Mesothelial cell of epicardium (in vitro differentiated cells): ENCODE results near the gene ING1. TPM values are rescaled to one million over a fixed set of nuclear protein-coding genes. Genes with fewer than 3 reads are reported as not detected.

Experiments used
- DNase-seq, 2 experiments: peaks; one replicate each; pipeline ENCODE4 v3.0.0; 2021; ENCODE audit warnings: low spot score in 2 of 2; ENCODE audit not compliant: unreplicated experiment in 2 of 2
- H3K27ac Mint-ChIP-seq: 2 replicates; pipeline ENCODE4 v1.8.0; 2021; ENCODE audit warnings: mixed read lengths
- H3K27me3 Mint-ChIP-seq: 2 replicates; pipeline ENCODE4 v1.8.0; 2021; ENCODE audit warnings: low read depth, mixed read lengths
- H3K36me3 Mint-ChIP-seq: 2 replicates; pipeline ENCODE4 v1.8.0; 2021; ENCODE audit warnings: mixed read lengths
- H3K4me1 Mint-ChIP-seq: 2 replicates; pipeline ENCODE4 v1.8.0; 2021; ENCODE audit warnings: mixed read lengths
- H3K4me3 Mint-ChIP-seq: 2 replicates; pipeline ENCODE4 v1.8.0; 2021; ENCODE audit warnings: mild to moderate bottlenecking, moderate library complexity, mixed read lengths
- H3K9me3 Mint-ChIP-seq: 2 replicates; pipeline ENCODE4 v1.8.0; 2021; ENCODE audit warnings: mixed read lengths
- CTCF ChIP-seq: fragments of 200-600 bp; sonication (generic); IDR thresholded peaks from one replicate; pipeline ENCODE4 v1.5.0; 2021; ENCODE audit warnings: antibody characterized with exemption; ENCODE audit not compliant: unreplicated experiment
- total RNA-seq: library from RNA; stranded (reverse); gene quantifications from 3 replicates; pipeline ENCODE4 v1.2.1, GENCODE V29; 2021

Gene ING1
- total RNA-seq, 1 donor from 2014 or later: 19.1 TPM

DNA sequence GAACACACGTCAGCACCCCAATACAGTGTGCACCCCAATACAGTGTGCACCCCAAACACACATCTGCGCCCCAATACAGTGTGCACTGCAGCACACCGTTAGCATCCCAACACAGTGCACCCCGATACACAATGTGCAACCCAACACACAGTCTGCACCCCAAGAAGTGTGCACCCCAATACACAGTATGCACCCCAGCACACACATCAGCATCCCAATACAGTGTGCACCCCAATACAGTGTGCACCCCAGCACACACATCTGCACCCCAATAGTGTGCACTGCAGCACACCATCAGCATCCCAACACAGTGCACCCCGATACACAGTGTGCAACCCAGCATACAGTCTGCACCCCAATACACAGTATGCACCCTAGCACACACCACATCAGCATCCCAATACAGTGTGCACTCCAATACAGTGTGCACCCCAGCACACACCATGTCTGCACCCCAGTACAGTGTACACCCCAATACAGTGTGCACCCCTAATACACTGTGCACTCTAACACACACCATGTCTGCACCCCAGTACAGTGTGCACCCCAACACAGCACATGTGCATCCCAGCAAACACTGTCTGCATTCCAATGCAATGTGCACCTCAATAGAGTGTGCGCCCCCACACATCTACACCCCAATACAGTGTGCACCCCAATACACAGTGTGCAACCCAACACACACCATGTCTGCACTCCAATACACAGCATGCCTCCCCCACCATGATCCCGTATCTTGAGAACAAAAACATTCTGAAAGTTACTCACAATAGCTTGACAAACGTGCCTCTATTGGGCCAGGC is 6.7 kb upstream of the ING1 start:
- peaks cover 38% of the 10 kb centered on the region for H3K4me1 Mint-ChIP-seq

DNA sequence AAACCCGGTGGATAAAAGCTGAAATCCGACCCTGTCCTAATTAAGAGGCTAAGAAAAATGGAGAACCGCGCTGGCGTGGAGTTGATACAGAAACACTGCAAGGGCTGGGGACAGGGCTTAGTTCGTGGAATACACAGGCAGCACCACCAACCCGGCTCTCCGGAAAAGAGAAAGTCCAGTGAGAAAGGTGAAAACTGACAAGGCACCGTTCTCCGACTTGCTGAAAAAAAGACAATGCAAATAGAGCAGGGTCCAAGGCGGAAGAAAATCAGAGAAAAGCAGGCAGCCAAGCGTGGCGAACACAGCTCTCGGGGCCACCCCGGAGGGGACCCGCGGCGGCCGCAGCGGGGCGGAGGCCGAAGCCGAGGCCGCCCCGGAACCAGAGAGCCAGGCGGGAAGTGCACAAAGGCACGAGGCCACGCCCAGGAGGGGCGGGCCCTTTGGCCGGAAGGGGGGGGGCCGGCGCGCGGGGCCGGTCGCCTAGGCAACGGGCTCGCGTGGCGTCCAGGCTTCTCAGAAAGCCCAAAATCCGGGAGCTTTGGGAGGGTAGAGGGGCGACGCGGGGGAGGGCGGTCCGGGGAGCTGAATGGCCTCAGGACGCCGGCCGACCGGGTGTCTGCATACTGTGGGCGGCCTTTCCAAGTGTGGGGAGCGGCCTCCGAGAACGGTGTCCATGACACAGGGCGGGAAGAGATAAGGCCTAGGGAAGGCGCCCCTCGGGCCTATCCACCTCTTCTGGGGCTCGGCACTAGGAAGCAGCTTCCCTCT is 1.2 kb upstream of the ING1 start:
- DNase-seq: peak; percentile 71 to 79
- Mint-ChIP-seq H3K27me3 (no peaks in the 10 kb centered on the region), H3K9me3 (no peaks in the 10 kb centered on the region), H3K4me3 (peak overlapping the region; percentile 98), H3K4me1 (peaks cover 17% of the 10 kb centered on the region), H3K27ac (peak overlapping the region; percentile 99), H3K36me3 (no peaks in the 10 kb centered on the region)
- no peak for TF ChIP-seq CTCF

More for the DNA sequence above, 6.7 kb upstream of the ING1 start:
- Mint-ChIP-seq H3K9me3 (no peaks in the 10 kb centered on the region), H3K27me3 (no peaks in the 10 kb centered on the region), H3K4me3 (peak overlapping the region; percentile 69), H3K27ac (peak overlapping the region; percentile 86), H3K36me3 (peaks cover 4% of the 10 kb centered on the region)
- TF ChIP-seq CTCF: no peak
- no peak for DNase-seq

GRCh38 chr13:110712849-110713641 is 455 bp upstream of the ING1 start:
- peaks cover 25% of the 10 kb centered on the region for H3K4me1 Mint-ChIP-seq
- TF ChIP-seq CTCF: no peak
- H3K27me3 Mint-ChIP-seq: no peaks in the 10 kb centered on the region

DNA sequence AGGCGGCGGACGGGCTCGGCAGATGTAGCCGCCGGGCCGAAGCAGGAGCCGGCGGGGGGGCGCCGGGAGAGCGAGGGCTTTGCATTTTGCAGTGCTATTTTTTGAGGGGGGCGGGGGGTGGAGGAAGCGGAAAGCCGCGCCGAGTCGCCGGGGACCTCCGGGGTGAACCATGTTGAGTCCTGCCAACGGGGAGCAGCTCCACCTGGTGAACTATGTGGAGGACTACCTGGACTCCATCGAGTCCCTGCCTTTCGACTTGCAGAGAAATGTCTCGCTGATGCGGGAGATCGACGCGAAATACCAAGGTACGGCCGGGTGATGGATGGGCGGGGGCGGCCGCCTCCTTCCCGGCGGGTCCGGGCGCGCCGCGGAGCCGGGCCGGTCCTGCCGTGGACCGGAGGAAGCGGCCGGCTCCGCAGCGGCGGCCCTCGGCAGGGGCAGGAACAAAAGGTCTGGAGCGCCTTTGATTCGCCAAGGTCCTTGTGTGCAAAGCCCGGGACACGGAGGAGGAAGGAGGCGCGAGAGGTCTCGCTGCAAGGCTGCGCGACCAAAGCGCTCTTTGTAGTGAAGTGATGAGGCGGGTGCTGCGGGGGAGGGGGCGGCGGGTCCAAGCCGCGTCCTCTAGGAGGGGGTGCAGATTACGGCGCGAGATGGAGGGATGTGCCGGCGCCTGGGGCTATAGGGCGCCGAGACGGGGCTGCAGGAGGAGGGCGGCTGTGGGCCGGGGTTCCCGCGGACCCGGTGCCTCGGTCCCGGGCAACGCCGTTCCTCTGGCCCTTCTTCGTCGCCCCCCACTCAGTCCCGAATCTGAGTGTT is 689 bp downstream of the ING1 start:
- peak overlapping the region; percentile 99 for H3K27ac Mint-ChIP-seq

More at GRCh38 chr13:110712849-110713641, 455 bp upstream of the ING1 start:
- Mint-ChIP-seq H3K9me3 (no peaks in the 10 kb centered on the region), H3K36me3 (no peaks in the 10 kb centered on the region), H3K4me3 (peak overlapping the region; percentile 98), H3K27ac (peak overlapping the region; percentile 98)
- peak; percentile 99 to 100 for DNase-seq

More for the DNA sequence above, 689 bp downstream of the ING1 start:
- Mint-ChIP-seq H3K9me3 (no peaks in the 10 kb centered on the region), H3K36me3 (peaks cover 2% of the 10 kb centered on the region), H3K4me3 (peak overlapping the region; percentile 97), H3K27me3 (no peaks in the 10 kb centered on the region), H3K4me1 (peaks cover 27% of the 10 kb centered on the region)
- TF ChIP-seq CTCF: no peak
- peak in 1 of 2 experiments; percentile 67 for DNase-seq
